GM21528 (cell line): ENCODE data around the gene MTMR2.

Experiments used
- ATAC-seq: cut with Tn5 transposase; IDR thresholded peaks from one replicate; pipeline ENCODE4 v1.9.1; 2021; ENCODE audit warnings: mild to moderate bottlenecking, moderate library complexity; ENCODE audit not compliant: unreplicated experiment, low FRiP score

The MTMR2 gene

DNA sequence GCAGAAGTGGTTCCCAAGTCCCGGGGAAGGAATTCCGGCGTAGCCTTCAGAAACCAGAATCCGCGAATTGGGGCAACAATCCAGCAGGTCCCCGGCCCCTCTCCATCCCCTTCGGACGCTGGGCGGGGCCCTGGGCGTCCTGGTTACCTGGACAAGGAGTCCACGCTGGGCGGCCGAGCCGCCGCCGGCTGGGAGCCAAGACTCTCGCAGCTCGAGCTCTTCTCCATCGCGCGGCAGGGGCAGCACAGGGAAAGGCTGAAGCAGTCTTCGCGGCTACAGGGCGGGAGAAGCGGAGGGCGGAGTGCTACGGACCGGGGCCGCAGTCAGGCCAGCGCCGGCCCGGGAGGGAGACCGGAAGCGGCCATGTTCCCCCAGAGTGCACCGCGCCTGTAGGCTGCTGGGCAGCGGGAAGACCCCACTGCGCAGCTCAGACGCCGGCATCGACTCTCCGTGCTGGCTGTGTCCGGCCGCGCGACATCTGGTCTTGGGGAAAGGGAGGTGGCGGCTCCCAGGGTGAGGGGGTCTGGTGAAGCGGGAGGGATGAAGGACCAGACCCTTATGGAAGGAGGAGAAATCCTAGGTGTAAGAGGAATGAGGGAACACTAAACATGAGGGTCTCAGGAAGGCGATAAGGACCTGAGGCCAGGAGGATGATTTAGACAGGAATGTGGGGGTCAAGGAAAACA is at the start of gene MTMR2:
Gene MTMR2, minus strand, starts transcription at position 380 of the 686 bp plus-strand sequence. Its CDS starts 153 bp downstream, at position 227.
- peak; percentile 98 for ATAC-seq

DNA sequence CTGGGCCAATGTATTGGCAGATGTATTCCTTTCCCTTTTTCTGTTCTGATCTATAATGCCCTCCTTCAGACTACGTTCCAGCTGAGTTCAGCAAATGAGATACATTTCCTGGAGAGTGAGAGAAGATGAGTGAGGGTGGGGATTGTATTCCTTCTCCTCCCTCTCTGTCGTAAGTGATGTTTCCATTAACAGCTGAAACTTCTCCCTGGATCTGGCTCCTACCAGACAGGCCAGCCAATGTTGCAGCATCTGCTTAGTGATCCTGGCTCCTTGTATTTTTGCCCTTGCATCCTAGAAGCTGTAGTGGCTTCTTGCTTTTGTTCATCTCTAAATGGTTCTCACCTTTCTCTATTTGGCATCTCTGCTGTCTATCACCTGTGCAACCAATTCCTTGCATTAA is 48.2 kb upstream of the MTMR2 start:
- no peak for ATAC-seq

- no peak for ATAC-seq
Observed at GRCh38 chr11:95968585-95968984, 44.7 kb upstream of the MTMR2 start.

DNA sequence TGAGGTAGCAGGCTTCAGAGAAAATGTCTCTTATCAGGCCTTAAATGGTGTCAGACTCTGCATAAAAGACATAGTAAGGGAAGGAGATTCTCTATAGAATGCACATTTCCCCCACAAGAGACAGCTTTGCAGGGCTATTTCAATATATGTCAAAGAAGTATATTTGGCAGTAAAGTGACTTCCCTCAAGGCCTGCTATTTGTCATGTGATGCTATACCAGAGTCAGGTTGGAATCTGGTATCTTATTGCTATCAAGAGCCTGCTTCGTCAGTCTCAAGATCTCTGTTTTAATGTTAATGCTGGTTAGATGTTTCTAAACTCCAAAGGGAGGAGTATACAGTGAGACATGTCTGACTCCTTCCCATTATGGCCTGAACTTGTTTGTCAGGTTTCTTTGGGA is 40.4 kb upstream of the MTMR2 start:
- no peak for ATAC-seq

GRCh38 chr11:95961758-95962157 is 37.9 kb upstream of the MTMR2 start:
- ATAC-seq, result no peak

- ATAC-seq, result no peak
Observed at GRCh38 chr11:95950905-95951304, 27.0 kb upstream of the MTMR2 start.

DNA sequence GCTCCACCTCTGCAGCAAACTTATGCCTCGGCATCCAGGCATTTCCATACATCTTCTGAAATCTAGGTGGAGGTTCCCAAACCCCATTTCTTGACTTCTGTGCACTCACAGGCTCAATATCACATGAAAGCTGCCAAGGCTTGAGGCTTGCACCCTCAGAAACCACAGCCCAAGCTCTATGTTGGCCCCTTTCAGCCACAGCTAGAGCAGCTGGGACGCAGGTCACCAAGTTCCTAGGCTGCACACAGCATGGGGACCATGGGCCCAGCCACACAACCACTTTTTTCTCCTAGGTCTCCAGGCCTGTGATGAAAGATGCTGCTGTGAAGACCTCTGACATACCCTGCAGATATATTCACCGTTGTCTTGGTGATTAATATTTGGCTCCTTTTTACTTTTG is 24.7 kb upstream of the MTMR2 start:
- no peak for ATAC-seq

DNA sequence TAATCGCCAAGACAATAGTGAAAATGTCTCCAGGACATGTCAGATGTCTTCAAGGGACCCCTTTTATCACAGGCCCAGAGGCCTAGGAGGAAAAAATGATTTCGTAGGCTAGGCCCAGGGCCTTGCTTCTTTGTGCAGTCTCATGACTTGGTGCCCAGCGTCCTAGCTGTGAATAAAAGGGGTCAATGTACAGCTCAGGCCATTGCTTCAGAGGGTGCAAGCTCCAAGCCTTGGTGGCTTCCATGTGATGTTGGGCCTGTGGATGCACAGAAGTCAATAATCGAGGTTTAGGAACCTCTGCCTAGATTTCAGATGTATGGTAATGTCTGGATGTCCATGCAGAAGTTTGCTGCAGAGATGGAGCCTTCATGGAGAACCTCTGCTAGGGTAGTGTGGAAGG is 20.7 kb upstream of the MTMR2 start:
- no peak for ATAC-seq

GRCh38 chr11:95943546-95943945 is 19.6 kb upstream of the MTMR2 start:
- ATAC-seq, result no peak

DNA sequence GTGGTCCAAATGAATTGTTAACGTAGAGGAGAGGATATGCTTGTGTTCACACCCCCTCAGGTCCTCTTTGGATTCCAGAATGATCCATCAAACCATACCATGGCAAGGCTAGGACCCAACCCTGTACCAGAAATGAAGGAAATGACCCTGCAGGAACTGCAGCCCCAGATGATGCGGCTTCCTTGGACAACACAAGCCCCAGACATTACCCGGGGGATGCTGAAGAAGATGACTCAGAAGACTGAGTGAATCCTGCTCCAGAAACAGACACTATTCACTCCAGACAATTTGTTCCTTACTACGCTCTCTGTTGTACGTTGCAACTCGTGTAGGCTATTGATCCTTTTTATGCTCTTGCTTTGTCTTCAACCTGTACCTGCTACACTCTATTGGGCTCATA is 15.2 kb upstream of the MTMR2 start:
- ATAC-seq, result no peak

DNA sequence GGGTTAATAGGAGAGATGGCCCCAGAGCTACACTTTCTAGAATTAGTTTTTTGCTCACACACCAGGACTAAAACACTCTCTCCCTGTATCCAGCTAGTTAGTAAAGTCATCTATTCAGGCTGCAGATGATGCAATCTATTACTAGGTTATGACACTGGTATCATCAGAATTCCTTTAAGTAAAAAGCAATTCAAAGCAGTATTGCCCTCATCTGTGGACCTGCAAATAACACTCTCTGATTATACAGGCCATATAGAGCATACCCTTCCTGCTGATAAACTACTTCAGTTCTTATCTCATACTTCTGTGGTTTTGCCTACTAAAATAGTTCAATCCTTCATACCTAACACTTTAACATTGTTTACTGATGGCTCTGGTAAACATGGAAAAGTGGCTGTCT is 13.5 kb upstream of the MTMR2 start:
- no peak for ATAC-seq

- ATAC-seq, result no peak
Observed at GRCh38 chr11:95933594-95933993, 9.7 kb upstream of the MTMR2 start.

DNA sequence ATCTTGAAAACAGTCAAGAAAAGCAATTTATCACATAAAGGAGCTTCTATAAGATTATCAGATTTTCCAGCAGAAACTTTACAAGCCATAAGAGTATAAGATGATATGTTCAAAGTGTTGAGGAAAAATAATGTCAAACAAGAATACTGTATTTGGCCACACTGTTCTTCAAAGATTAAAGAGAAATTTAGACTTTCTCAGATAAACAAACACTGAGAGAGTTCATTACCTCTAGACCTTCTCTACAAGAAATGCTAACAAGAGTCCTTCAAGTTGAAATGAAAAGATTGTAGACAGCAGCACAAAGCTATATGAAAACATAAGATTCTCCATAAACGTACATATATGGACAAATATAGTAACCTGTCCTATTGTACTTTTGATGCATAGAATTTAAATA is 8.0 kb upstream of the MTMR2 start:
- ATAC-seq, result no peak

GRCh38 chr11:95930948-95931347 is 7.0 kb upstream of the MTMR2 start:
- no peak for ATAC-seq

DNA sequence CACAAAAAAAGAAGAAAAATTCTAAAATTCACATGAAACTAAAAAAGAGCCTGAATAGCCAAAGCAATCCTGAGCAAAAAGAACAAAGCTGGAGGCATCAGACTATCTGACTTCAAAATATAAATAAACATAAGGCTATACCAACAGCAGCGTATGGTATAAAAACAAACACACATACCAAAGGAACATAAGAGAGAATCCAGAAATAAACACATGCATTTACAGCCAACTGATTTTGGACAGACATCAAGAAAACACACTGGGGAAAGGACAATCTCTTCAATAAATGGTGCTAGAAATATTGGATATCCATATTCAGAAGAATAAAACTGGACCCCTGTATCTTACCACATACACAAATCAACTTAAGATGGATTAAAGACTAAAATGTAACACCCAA is 2.8 kb upstream of the MTMR2 start:
- no peak for ATAC-seq

DNA sequence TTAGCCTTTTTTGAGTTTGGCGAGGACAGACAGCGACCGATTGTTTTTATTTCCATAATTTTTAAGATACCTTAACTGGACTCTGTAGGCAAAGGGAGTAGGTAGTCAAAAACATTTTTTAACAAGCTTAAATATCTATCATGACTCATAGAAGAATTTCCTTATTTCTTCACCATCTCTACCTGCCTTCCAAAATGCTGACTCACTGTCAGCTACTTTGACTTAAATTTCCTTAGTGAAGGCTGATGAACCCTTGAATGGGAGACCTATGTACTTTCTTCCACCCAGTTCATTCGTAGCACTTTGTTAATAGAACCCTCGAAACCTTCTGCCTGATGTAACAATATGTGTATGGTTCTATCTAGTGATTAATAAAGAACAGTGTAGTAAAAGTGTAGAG is 1.1 kb upstream of the MTMR2 start:
- ATAC-seq, result no peak

DNA sequence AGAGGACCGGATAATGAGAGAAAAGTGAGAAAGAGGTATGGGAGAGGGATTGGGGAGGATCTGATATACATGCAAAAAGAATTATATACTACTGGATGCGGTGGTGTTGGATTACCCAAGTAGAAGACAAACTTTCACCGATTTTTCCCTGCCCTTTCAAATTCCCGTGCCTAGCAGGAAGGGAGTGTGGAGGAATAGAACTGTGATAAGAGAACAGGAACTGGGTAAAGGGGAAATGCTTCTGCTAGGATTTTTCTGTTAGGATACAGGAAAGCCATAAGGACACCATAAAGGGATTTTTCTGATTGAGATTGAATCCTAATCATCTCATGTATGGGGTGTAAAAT is 480 bp upstream of the MTMR2 start:
- ATAC-seq, result peak; percentile 11

DNA sequence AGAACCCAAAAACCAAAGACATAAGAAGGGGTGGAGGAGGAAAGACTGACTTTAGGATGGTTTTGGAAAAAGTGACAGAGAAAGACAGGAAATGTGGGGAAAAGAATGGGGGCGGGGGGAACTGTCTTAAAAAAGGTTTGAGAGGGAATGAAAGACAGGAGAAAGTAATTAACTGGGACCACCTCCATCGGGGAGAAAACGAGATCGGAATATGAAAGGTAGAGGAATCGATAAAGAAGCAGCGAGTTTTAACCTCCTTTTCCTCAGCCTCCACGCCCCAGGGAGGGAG is 524 bp downstream of the MTMR2 start:
- no peak for ATAC-seq

- ATAC-seq, result no peak
Observed at GRCh38 chr11:95922536-95923438, 1.1 kb downstream of the MTMR2 start.

DNA sequence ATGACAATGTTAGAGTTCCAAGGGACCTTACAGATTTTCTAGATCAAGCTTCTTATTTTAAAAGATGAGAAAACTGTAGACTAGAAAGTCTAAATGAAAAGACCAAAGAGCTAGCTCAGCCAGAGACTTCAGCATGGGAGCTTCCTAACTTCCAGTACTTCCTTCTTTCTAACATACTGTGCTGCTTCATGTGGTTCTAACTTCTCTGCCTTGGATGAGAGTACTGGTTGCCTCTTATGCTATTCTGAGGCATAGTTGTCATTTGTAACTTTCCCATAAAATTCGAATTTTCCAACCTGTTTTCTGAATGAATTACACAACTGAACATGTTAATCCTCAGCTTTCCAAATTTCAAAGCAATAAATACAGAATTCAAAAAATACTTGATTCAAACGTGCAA is 1.8 kb downstream of the MTMR2 start:
- ATAC-seq, result no peak

GRCh38 chr11:95920460-95921105 is 3.3 kb downstream of the MTMR2 start:
- ATAC-seq, result no peak

- no peak for ATAC-seq
Observed at GRCh38 chr11:95919514-95919913, 4.4 kb downstream of the MTMR2 start.
